GM21381 (cell line): ENCODE measurements around the gene LRRC72.

ENCODE experiments used
- ATAC-seq: cut with Tn5 transposase; IDR thresholded peaks from one replicate; pipeline ENCODE4 v1.9.1; 2021; ENCODE audit warnings: mild to moderate bottlenecking, moderate library complexity; ENCODE audit not compliant: unreplicated experiment

Gene LRRC72

GRCh38 chr7:16615228-16615627 lies 88.6 kb downstream of the LRRC72 start:
- ATAC-seq, result no peak

DNA sequence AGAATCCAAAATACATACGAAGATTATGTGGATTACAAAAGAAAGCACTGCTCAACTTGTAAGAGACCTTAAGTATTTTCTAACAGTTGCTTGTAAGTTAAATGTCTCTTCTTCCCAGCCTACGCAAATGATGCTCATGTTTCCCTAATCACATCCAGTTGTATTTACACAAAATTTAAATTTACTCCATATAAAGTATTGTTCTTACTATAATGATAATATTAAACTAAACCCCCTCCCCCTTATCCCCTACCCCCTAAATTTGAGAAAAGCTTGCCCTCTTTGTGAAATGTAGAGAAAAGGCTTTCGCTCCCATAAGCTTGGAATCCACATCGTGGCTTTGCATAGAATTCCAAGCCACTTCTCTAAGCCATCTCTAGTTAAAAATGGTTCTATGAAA lies 89.5 kb downstream of the LRRC72 start:
- no peak for ATAC-seq

- ATAC-seq, result no peak
Observed at GRCh38 chr7:16616542-16616941, 89.9 kb downstream of the LRRC72 start.

DNA sequence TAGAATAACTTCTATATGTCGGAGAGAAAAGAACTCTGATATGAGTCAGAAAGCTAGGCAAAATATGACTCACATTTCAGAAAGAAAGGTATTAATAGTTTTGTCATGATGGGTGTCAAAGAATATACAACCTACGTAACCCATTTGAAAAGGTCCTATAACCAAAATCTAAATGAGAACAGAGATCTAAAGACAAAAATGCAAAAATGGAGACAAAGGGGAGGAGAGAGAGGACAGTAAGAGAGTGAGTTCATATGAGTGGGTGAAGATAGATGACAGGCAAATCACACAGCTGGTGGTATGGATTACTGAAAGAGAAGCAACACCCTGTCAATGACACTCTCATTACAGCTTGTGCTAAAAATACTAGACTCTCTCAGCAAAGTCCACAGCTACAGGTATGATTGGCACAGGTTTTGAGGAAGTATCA lies 93.4 kb downstream of the LRRC72 start:
- peak; percentile 80 for ATAC-seq

DNA sequence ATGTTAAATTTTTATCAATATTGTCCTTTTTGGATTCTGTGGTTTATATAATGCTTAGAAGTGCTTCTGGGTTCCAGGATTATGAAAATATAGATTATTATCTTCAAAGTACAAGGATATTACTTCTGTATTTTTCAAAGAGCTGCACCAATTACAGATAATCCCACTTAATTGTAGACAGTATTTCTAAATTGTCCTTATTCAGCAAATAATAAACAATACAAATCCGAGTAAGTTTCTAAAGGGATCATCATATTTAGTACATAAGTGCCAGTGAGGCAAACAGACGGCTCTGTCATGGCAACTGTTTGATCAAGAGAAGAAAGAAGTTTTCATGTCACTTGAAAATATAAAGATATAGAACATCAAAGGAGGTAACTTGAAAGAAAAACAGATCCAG lies 99.8 kb downstream of the LRRC72 start:
- no peak for ATAC-seq

DNA sequence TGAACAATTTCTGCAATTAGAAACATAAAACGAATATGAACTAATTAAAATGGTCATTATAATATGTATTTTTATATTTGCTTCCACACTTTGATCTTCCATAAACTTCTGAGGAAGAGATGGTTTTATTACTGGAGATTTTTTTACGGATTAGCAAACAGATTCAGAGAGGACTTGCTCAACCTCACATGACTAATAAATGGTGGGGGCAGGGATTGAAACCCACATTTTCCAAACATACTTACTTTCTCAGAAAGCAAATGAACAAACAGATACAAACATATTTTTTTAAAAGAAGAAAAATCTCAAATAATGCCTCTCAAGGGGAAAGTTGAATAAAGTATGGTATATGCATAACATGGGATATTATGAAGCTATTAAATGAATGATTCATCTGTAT lies 100.6 kb downstream of the LRRC72 start:
- ATAC-seq, result no peak

DNA sequence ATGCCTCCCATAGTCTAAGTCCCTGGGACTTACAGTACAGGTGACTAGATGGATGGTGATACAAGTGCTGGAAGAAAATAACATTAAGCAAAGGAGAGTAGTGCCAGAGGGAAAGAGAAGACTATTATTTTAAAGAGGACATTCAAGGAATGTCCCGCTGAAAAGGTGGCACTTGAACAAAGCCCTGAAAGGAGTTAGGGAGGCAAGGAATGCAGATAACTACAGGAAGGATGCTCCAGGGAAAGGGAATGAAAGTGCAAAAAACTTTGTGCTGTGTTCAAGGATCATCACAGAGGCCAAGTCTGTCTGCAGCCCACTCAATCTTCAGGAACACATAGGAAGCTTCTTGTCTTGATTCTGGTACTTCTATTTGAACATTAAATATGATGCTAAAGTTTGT lies 104.0 kb downstream of the LRRC72 start:
- no peak for ATAC-seq
